ENCODE results near the gene HCK. TPM values are rescaled to one million over a fixed set of nuclear protein-coding genes. Genes with fewer than 3 reads are reported as not detected.

Gene HCK
- total and polyA plus RNA-seq, 9 of the 15 experiments (the other 6 are each of a cell fraction or from before 2014, with no cell fraction given), result 0.09 to 0.51 (median 0.27) TPM; not detected in 6

DNA sequence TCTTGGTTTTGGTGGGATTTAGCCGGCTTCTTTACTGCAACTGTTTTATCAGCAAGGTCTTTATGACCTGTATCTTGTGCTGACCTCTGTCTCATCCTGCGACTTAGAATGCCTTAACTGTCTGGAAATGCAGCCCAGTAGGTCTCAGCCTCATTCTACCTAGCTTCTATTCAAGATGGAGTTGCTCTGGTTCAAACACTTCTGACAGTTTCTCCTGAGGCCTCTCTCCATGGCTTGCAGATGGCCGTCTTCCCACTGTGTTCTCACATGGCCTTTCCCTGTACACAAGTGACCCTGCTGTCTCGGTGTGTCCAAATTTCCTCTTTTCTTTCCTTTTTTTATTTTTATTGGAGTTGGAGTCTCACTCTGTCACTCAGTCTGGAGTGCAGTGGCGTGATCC is 46.0 kb upstream of the HCK start (continued):
- TF ChIP-seq, protein P1, sequence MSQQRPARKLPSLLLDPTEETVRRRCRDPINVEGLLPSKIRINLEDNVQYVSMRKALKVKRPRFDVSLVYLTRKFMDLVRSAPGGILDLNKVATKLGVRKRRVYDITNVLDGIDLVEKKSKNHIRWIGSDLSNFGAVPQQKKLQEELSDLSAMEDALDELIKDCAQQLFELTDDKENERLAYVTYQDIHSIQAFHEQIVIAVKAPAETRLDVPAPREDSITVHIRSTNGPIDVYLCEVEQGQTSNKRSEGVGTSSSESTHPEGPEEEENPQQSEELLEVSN (IDR thresholded peaks at IDR 0.05; ENCODE audit: borderline replicate concordance in 1 of 2, extremely low read depth in 1 of 2, insufficient read depth in 1 of 2, insufficient read length in 1 of 2, low read depth in 1 of 2, low read length in 1 of 2, poor library complexity in 1 of 2, severe bottlenecking in 1 of 2), result no peak
- no peak for TF ChIP-seq CBX1 (IDR thresholded peaks at IDR 0.05; ENCODE audit: low read depth)
- no peak for TF ChIP-seq HOXB6 (CRISPR knock-in tag; IDR thresholded peaks at IDR 0.05; ENCODE audit: borderline replicate concordance)
- TF ChIP-seq, protein P2, sequence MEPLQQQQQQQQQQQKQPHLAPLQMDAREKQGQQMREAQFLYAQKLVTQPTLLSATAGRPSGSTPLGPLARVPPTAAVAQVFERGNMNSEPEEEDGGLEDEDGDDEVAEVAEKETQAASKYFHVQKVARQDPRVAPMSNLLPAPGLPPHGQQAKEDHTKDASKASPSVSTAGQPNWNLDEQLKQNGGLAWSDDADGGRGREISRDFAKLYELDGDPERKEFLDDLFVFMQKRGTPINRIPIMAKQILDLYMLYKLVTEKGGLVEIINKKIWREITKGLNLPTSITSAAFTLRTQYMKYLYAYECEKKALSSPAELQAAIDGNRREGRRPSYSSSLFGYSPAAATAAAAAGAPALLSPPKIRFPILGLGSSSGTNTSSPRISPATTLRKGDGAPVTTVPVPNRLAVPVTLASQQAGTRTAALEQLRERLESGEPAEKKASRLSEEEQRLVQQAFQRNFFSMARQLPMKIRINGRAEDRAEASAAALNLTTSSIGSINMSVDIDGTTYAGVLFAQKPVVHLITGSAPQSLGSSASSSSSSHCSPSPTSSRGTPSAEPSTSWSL (CRISPR knock-in tag; IDR thresholded peaks at IDR 0.05; ENCODE audit: borderline replicate concordance), result no peak
- peak; percentile 74; the same call in 1 of the 2 replicates for TF ChIP-seq PTRF (tag; IDR thresholded peaks at IDR 0.05)
- no peak for TF ChIP-seq ZNF197 (CRISPR knock-in tag; IDR thresholded peaks at IDR 0.05; ENCODE audit: low read depth)
- TF ChIP-seq, protein P3, sequence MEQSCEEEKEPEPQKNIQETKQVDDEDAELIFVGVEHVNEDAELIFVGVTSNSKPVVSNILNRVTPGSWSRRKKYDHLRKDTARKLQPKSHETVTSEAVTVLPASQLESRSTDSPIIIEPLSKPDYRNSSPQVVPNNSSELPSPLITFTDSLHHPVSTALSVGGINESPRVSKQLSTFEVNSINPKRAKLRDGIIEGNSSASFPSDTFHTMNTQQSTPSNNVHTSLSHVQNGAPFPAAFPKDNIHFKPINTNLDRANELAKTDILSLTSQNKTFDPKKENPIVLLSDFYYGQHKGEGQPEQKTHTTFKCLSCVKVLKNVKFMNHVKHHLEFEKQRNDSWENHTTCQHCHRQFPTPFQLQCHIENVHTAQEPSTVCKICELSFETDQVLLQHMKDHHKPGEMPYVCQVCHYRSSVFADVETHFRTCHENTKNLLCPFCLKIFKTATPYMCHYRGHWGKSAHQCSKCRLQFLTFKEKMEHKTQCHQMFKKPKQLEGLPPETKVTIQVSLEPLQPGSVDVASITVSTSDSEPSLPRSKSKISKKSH (CRISPR knock-in tag; IDR thresholded peaks at IDR 0.05), result no peak
- TF ChIP-seq SMARCA4 (IDR thresholded peaks at IDR 0.05), result no peak
- TF ChIP-seq SLC30A9 (CRISPR knock-in tag; IDR thresholded peaks at IDR 0.05), result no peak
- peak; percentile 50; the same call in 1 of the 2 replicates for TF ChIP-seq ZNF175 (CRISPR knock-in tag; IDR thresholded peaks at IDR 0.05; ENCODE audit: low read depth)
- no peak for TF ChIP-seq SMC3 (conservative IDR thresholded peaks at IDR 0.05; ENCODE audit: insufficient read depth, low read depth, low read length)
- TF ChIP-seq, protein P4, sequence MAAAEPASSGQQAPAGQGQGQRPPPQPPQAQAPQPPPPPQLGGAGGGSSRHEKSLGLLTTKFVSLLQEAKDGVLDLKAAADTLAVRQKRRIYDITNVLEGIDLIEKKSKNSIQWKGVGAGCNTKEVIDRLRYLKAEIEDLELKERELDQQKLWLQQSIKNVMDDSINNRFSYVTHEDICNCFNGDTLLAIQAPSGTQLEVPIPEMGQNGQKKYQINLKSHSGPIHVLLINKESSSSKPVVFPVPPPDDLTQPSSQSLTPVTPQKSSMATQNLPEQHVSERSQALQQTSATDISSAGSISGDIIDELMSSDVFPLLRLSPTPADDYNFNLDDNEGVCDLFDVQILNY (CRISPR knock-in tag; IDR thresholded peaks at IDR 0.05), result no peak
- TF ChIP-seq ZFP1 (CRISPR knock-in tag; IDR thresholded peaks at IDR 0.05), result no peak
- no peak for TF ChIP-seq GABPB2 (CRISPR knock-in tag; conservative IDR thresholded peaks at IDR 0.05)
- TF ChIP-seq, protein P5, sequence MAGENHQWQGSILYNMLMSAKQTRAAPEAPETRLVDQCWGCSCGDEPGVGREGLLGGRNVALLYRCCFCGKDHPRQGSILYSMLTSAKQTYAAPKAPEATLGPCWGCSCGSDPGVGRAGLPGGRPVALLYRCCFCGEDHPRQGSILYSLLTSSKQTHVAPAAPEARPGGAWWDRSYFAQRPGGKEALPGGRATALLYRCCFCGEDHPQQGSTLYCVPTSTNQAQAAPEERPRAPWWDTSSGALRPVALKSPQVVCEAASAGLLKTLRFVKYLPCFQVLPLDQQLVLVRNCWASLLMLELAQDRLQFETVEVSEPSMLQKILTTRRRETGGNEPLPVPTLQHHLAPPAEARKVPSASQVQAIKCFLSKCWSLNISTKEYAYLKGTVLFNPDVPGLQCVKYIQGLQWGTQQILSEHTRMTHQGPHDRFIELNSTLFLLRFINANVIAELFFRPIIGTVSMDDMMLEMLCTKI (IDR thresholded peaks at IDR 0.05; ENCODE audit: partially characterized antibody), result no peak
- no peak for TF ChIP-seq RFX1 (IDR thresholded peaks at IDR 0.05)
- TF ChIP-seq U2AF1 (optimal IDR thresholded peaks at IDR 0.05; ENCODE audit: low read depth, low read length), result no peak
- no peak for TF ChIP-seq L3MBTL2 (IDR thresholded peaks at IDR 0.05)
- no peak for TF ChIP-seq MEIS2 (IDR thresholded peaks at IDR 0.05; ENCODE audit: partially characterized antibody)
- TF ChIP-seq, protein P6, sequence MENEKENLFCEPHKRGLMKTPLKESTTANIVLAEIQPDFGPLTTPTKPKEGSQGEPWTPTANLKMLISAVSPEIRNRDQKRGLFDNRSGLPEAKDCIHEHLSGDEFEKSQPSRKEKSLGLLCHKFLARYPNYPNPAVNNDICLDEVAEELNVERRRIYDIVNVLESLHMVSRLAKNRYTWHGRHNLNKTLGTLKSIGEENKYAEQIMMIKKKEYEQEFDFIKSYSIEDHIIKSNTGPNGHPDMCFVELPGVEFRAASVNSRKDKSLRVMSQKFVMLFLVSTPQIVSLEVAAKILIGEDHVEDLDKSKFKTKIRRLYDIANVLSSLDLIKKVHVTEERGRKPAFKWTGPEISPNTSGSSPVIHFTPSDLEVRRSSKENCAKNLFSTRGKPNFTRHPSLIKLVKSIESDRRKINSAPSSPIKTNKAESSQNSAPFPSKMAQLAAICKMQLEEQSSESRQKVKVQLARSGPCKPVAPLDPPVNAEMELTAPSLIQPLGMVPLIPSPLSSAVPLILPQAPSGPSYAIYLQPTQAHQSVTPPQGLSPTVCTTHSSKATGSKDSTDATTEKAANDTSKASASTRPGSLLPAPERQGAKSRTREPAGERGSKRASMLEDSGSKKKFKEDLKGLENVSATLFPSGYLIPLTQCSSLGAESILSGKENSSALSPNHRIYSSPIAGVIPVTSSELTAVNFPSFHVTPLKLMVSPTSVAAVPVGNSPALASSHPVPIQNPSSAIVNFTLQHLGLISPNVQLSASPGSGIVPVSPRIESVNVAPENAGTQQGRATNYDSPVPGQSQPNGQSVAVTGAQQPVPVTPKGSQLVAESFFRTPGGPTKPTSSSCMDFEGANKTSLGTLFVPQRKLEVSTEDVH (IDR thresholded peaks at IDR 0.05; ENCODE audit: low read depth, partially characterized antibody), result no peak

Measured in K562 (cell line).